Heart left ventricle (tissue), 13 donors: ENCODE measurements around the gene CAMTA1.

Experiments
- POLR2A ChIP-seq, 2 donors: fragments of 450-650 bp; IDR thresholded peaks; one replicate each; pipeline ENCODE4 v1.6.1; 2017; ENCODE audit warnings: antibody characterized with exemption in 2 of 2, mild to moderate bottlenecking in 2 of 2, moderate library complexity in 2 of 2
- TF ChIP-seq, protein P1 (sequence below), 12 donors: fragments of 200-600 bp; sonication (generic) in 4 of 12; IDR thresholded peaks; one replicate each; pipeline versions ENCODE4 v1.5.0 to v1.8.0; 2018 to 2022; ENCODE audit warnings: antibody characterized with exemption in 12 of 12, mild to moderate bottlenecking in 5 of 12
- donor health status: ischemic (EF 13 %, LVEDD 7.1; RV severe dilation, severe dysfunction).
- donor health status: DM: no; HTN: yes; CAD: no.
- donor health status: DM: no; HTN: no; CAD: no.
- donor health status: ischemic (EF 25% LVEDD 6.9; RV normal size, moderate dysfunction).
- donor health status: ischemic (EF 25% LVEDD 5.7; RV mildly dilated, moderate dysfunction).
- donor health status: ischemic (EF 35%, LVEDD 5.7; RV mildly dilated, moderate dysfunction).
- donor health status: nonischemic (EF 11% LVEDD 7.7; RV severe dilation, severe dysfunction).
- donor health status: DM: yes; HTN: yes; CAD: no.
- donor health status: PGD.
- donor health status: ischemic (EF 29% LVEDD 5.4; RV normal size, mild dysfunction).
- donor health status: nonischemic (EF 23%, LVEDD 6.1; RV moderate dilation, normal function).

DNA sequence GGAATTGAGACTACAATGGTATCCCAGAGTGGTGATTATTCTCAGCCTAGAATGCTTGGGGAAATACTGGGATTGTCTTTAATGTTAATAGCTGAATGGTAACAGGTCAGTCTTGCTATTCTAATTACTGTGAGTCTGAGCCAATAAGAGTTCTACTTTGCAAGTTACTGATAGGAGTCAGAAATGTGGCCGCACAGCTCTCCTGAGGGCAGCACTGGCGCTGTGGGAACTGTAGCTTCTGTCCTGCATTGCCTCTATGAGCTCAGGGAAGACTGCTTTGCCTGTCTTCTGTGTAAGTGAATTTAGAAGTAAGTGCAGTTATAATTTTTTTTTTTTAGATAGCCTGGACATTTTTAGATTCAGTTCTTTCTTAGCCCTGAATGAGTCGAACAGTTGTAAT is 975.8 kb downstream of the CAMTA1 start:
- TF ChIP-seq, protein P1, sequence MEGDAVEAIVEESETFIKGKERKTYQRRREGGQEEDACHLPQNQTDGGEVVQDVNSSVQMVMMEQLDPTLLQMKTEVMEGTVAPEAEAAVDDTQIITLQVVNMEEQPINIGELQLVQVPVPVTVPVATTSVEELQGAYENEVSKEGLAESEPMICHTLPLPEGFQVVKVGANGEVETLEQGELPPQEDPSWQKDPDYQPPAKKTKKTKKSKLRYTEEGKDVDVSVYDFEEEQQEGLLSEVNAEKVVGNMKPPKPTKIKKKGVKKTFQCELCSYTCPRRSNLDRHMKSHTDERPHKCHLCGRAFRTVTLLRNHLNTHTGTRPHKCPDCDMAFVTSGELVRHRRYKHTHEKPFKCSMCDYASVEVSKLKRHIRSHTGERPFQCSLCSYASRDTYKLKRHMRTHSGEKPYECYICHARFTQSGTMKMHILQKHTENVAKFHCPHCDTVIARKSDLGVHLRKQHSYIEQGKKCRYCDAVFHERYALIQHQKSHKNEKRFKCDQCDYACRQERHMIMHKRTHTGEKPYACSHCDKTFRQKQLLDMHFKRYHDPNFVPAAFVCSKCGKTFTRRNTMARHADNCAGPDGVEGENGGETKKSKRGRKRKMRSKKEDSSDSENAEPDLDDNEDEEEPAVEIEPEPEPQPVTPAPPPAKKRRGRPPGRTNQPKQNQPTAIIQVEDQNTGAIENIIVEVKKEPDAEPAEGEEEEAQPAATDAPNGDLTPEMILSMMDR (IDR thresholded peaks at IDR 0.05) = no peak
- no peak for TF ChIP-seq POLR2A (IDR thresholded peaks at IDR 0.05)
